Endothelial cell of umbilical vein (primary cell): ENCODE results near the gene ARHGEF12. TPM values are rescaled to one million over a fixed set of nuclear protein-coding genes. Genes with fewer than 3 reads are reported as not detected.

Source experiments
- BruUV-seq: library from RNA; stranded (reverse); fragments of 400-500 nt; replicated peaks from 2 replicates; lab custom pipeline; 2021; lab: Mats Ljungman, UMichigan
- CTCF ChIA-PET: fragments of 300-600, 350-600 bp; sonication (Branson Sonifier 250); formaldehyde crosslinking; loops from one replicate; lab custom pipeline; 2021; ENCODE audit warnings: antibody characterized with exemption, inconsistent platforms; lab: Charles Lee
- POLR2A ChIA-PET: fragments of 300-600, 350-600 bp; sonication (Branson Sonifier 250); formaldehyde crosslinking; loops from one replicate; lab custom pipeline; 2021; ENCODE audit warnings: antibody characterized with exemption, inconsistent platforms; lab: Charles Lee
- DNase-seq: peaks from one replicate; pipeline ENCODE4 v3.0.0-alpha.2; 2011; ENCODE audit warnings: low read depth, low spot score
- FAIRE-seq: peaks from 2 replicates; lab custom pipeline; 2011; peaks lifted over from hg19 to GRCh38; lab: Jason Lieb, UNC
- H2AFZ ChIP-seq: 2 replicates; pipeline ENCODE4 v1.6.0; 2012; ENCODE audit warnings: low read depth, low read length, control low read depth, inconsistent platforms
- H3K27ac ChIP-seq: 2 replicates; pipeline ENCODE4 v1.5.1; 2011; ENCODE audit warnings: low read depth, mild to moderate bottlenecking, control low read depth, low read length, moderate library complexity; ENCODE audit not compliant: insufficient read depth
- H3K27me3 ChIP-seq, 2 experiments: 2 replicates each; pipeline versions ENCODE4 v1.6.0 to v1.6.1; 2011; ENCODE audit warnings: low read length in 2 of 2, mixed read lengths in 1 of 2; ENCODE audit not compliant: control insufficient read depth in 2 of 2, insufficient read depth in 2 of 2
- H3K36me3 ChIP-seq, 2 experiments: 2 replicates in 1 of 2; 3 replicates in 1 of 2; pipeline ENCODE4 v1.5.1; 2011; ENCODE audit warnings: low read length in 2 of 2, mild to moderate bottlenecking in 1 of 2, moderate library complexity in 1 of 2; ENCODE audit not compliant: control insufficient read depth in 2 of 2, insufficient read depth in 2 of 2; ENCODE audit errors: extremely low read depth in 1 of 2
- H3K4me1 ChIP-seq: 3 replicates; pipeline ENCODE4 v1.5.1; 2011; ENCODE audit warnings: mild to moderate bottlenecking, low read length; ENCODE audit not compliant: control insufficient read depth, insufficient read depth; ENCODE audit errors: extremely low read depth
- H3K4me2 ChIP-seq: 2 replicates; pipeline ENCODE4 v1.6.1; 2011; ENCODE audit warnings: low read length, control low read depth, mixed read lengths; ENCODE audit not compliant: insufficient read depth
- H3K4me3 ChIP-seq, 3 experiments: fragments of 200-600 bp in 1 of 3; sonication (generic), shearing (Covaris generic) in 1 of 3; replicated peaks in 1 of 3; 2 replicates each; pipeline ENCODE4 v1.5.1; 2011 to 2016; ENCODE audit warnings: control low read depth in 3 of 3, low read length in 3 of 3, mild to moderate bottlenecking in 2 of 3, inconsistent platforms in 1 of 3, low read depth in 1 of 3, moderate library complexity in 1 of 3; ENCODE audit not compliant: insufficient read depth in 1 of 3
- H3K79me2 ChIP-seq: 2 replicates; pipeline ENCODE4 v1.6.0; 2012; ENCODE audit warnings: low read length, inconsistent platforms; ENCODE audit not compliant: control insufficient read depth, insufficient read depth
- H3K9ac ChIP-seq: replicated peaks from 2 replicates; pipeline ENCODE3; 2011; ENCODE audit warnings: low read length, control low read depth; ENCODE audit not compliant: insufficient read depth; ENCODE audit errors: extremely low read depth
- H3K9me1 ChIP-seq: replicated peaks from 3 replicates; pipeline ENCODE4 v1.6.0; 2011; ENCODE audit warnings: mild to moderate bottlenecking, low read length; ENCODE audit not compliant: control insufficient read depth, insufficient read depth; ENCODE audit errors: extremely low read depth
- H3K9me3 ChIP-seq: replicated peaks from 2 replicates; pipeline ENCODE4 v1.5.1; 2012; ENCODE audit warnings: low read length, inconsistent platforms; ENCODE audit not compliant: control insufficient read depth, insufficient read depth
- H4K20me1 ChIP-seq: replicated peaks from 2 replicates; pipeline ENCODE3; 2011; ENCODE audit warnings: mild to moderate bottlenecking, low read length; ENCODE audit not compliant: control insufficient read depth, insufficient read depth; ENCODE audit errors: extremely low read depth
- EZH2 ChIP-seq: IDR thresholded peaks from 2 replicates; pipeline ENCODE4 v1.6.1; 2012; ENCODE audit warnings: borderline replicate concordance, low read depth, mild to moderate bottlenecking, moderate library complexity, low read length, inconsistent platforms; ENCODE audit not compliant: severe bottlenecking
- FOS ChIP-seq: IDR thresholded peaks from 2 replicates; pipeline ENCODE4 v1.6.1; 2011; ENCODE audit warnings: mild to moderate bottlenecking, low read length, moderate library complexity, borderline replicate concordance; ENCODE audit not compliant: insufficient read depth
- GATA2 ChIP-seq: IDR thresholded peaks from 2 replicates; pipeline ENCODE4 v1.7.0; 2011; ENCODE audit warnings: low read depth, mild to moderate bottlenecking, moderate library complexity, mixed read lengths, low read length; ENCODE audit not compliant: insufficient read length, insufficient read depth
- JUN ChIP-seq: IDR thresholded peaks from 2 replicates; pipeline ENCODE4 v1.6.1; 2011; ENCODE audit warnings: borderline replicate concordance, low read depth; ENCODE audit not compliant: insufficient read length, insufficient read depth
- MYC ChIP-seq: IDR thresholded peaks from one replicate; pipeline ENCODE4 v1.6.1; 2011; ENCODE audit warnings: mild to moderate bottlenecking, low read depth, low read length
- POLR2A ChIP-seq: IDR thresholded peaks from 2 replicates; pipeline ENCODE4 v1.6.1; 2012; ENCODE audit warnings: low read depth, mild to moderate bottlenecking, control low read depth, low read length
- POLR2AphosphoS5 ChIP-seq: IDR thresholded peaks from 2 replicates; pipeline ENCODE4 v1.6.1; 2012; ENCODE audit warnings: low read depth, mild to moderate bottlenecking, control low read depth, low read length, moderate library complexity; ENCODE audit not compliant: insufficient read depth
- dilution Hi-C: fragments of 300-500 bp; cut with MboI; formaldehyde crosslinking; loops from one replicate; pipeline ENCODE4 v1.15.0; 2019; ENCODE audit warnings: low sequenced_read_pairs; ENCODE audit not compliant: extremely low pct_ligation_motif_present
- intact Hi-C: fragments of 100-400 bp; cut with micrococcal nuclease; formaldehyde crosslinking; loops from one replicate; pipeline ENCODE4 v1.10.0; 2022
- polyA plus RNA-seq, 4 experiments: library from polyadenylated mRNA; depleted of rRNA in 3 of 4; stranded (reverse) in 3 of 4; unstranded in 1 of 4; fragments of >200 nt; gene quantifications; 2 replicates each; pipeline versions ENCODE4 v1.2.1 to v1.2.3, GENCODE V29; 2011 to 2012; ENCODE audit warnings: missing spikeins in 1 of 4
- total RNA-seq: library from RNA; stranded (reverse); gene quantifications from 2 replicates; pipeline ENCODE4 v1.2.3, GENCODE V29; 2021
- TF ChIP-seq, protein P1 (sequence below), 2 donors: IDR thresholded peaks; 1 replicate in 1 of 2; 2 replicates in 1 of 2; pipeline ENCODE4 v1.5.1; 2011; ENCODE audit warnings: low read length in 2 of 2, mild to moderate bottlenecking in 2 of 2, moderate library complexity in 2 of 2, control low read depth in 1 of 2, inconsistent platforms in 1 of 2, low read depth in 1 of 2; ENCODE audit not compliant: insufficient read depth in 1 of 2; ENCODE audit errors: extremely low read depth in 1 of 2
- TF ChIP-seq, protein P2 (sequence below): IDR thresholded peaks from 2 replicates; pipeline ENCODE4 v1.6.1; 2011; ENCODE audit not compliant: insufficient read depth, insufficient read length

Gene ARHGEF12
- total and polyA plus RNA-seq, 2 donors (not counting 3 experiments of a cell fraction or from before 2014, with no cell fraction given) = 20.9 to 125 TPM

DNA sequence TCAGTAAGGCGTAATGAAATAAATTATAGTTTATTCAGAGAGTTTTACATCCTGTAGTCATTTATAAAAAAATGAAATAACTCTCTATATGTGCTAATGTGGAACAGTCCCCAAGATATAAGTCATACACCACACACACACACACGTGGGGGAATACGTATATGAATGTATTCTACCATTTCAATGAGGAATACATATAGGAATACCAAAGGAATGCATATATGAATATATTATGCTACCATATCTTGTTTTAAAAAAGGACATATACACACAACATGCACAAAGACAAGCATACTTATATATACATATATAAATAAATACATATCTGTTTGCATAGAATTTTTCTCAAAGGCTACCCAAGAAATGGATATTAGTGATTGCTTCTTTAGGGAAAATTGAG is 135.8 kb downstream of the ARHGEF12 start:
- H3K4me2 ChIP-seq = no peak overlapping the region
- no peaks in the 10 kb centered on the region for H3K9me3 ChIP-seq
- no peaks in the 10 kb centered on the region for H3K9me1 ChIP-seq
- H3K4me3 ChIP-seq = no peak overlapping the region
- no peaks in the 10 kb centered on the region for H3K27me3 ChIP-seq
- H3K4me1 ChIP-seq = no peaks in the 10 kb centered on the region
- H3K9ac ChIP-seq = no peak overlapping the region
- intact Hi-C loops (no loop called here), dilution Hi-C loops (no loop called here)
- no peak overlapping the region for H3K27ac ChIP-seq
- H4K20me1 ChIP-seq = no peaks in the 10 kb centered on the region
- FAIRE-seq = no peak
- peaks cover 16 to 29% of the 10 kb centered on the region in 2 experiments for H3K36me3 ChIP-seq
- DNase-seq = no peak
- POLR2A ChIA-PET = no interaction called here
- no peak overlapping the region for H2AFZ ChIP-seq
- no peak for TF ChIP-seq EZH2
- TF ChIP-seq MYC = no peak
- no peak for TF ChIP-seq JUN
- no peak for TF ChIP-seq POLR2A
- TF ChIP-seq, protein P1, sequence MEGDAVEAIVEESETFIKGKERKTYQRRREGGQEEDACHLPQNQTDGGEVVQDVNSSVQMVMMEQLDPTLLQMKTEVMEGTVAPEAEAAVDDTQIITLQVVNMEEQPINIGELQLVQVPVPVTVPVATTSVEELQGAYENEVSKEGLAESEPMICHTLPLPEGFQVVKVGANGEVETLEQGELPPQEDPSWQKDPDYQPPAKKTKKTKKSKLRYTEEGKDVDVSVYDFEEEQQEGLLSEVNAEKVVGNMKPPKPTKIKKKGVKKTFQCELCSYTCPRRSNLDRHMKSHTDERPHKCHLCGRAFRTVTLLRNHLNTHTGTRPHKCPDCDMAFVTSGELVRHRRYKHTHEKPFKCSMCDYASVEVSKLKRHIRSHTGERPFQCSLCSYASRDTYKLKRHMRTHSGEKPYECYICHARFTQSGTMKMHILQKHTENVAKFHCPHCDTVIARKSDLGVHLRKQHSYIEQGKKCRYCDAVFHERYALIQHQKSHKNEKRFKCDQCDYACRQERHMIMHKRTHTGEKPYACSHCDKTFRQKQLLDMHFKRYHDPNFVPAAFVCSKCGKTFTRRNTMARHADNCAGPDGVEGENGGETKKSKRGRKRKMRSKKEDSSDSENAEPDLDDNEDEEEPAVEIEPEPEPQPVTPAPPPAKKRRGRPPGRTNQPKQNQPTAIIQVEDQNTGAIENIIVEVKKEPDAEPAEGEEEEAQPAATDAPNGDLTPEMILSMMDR (IDR thresholded peaks at IDR 0.05; ENCODE audit: extremely low read depth in 1 of 2, insufficient read depth in 1 of 2, low read depth in 1 of 2, low read length in 2 of 2) = no peak
- TF ChIP-seq, protein P2, sequence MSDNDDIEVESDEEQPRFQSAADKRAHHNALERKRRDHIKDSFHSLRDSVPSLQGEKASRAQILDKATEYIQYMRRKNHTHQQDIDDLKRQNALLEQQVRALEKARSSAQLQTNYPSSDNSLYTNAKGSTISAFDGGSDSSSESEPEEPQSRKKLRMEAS = no peak
- TF ChIP-seq GATA2 = no peak
- no peak for TF ChIP-seq POLR2AphosphoS5
- no peak for TF ChIP-seq FOS
- no TSS peak for BruUV-seq
- H3K79me2 ChIP-seq = no peaks in the 10 kb centered on the region
- CTCF ChIA-PET = no interaction called here
